Fibroblast of pulmonary artery (primary cell): ENCODE results near the gene MALT1.

Experiments used
- DNase-seq: peaks from one replicate; pipeline ENCODE4 v3.0.0-alpha.2; 2010; ENCODE audit warnings: low read depth
- H3K4me3 ChIP-seq: replicated peaks from 2 replicates; pipeline ENCODE4 v1.5.1; 2011; ENCODE audit warnings: low read depth, mild to moderate bottlenecking, control low read depth, low read length, moderate library complexity
- CTCF ChIP-seq: IDR thresholded peaks from 2 replicates; pipeline ENCODE4 v1.5.1; 2011; ENCODE audit warnings: mild to moderate bottlenecking, control low read depth, low read length, inconsistent platforms; ENCODE audit errors: missing control alignments

The MALT1 gene

DNA sequence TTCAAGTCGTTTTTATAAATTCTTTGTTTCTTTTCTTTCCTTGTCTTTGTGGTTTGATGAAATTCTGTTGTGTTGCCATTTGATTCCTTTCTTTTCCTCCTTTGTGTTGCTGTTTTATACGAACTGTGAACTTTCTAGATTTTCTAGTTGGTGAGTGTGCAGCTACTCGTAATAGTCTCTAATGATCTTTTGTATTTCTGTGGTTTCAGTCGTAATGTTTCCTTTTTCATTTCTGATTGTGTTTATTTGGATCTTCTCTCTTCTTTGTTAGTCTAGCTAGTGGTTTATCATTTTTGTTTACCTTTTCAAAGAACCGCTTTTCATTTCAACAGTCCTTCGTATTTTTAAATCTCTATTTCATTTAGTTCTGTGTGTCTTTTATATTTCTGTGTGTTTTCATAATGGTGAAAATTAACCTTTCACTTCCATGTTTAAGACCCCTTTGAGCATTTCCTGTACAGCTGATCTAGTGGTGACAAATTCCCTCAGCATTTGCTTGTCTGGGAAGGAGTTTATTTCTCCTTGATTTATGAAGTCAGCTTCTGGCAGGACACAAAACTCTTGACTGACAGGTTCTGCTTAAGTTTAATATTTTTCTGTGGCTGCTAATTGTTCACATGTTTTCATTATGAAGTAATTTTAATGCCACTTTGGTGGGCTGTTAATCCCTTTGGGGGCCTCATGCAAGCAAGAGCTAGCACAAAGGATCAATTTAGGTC, 16.2 kb upstream of the MALT1 start:
- no peak overlapping the region for H3K4me3 ChIP-seq
- no peak for DNase-seq
- TF ChIP-seq CTCF = no peak

GRCh38 chr18:58657081-58657480, 14.2 kb upstream of the MALT1 start:
- no peak for DNase-seq
- no peak overlapping the region for H3K4me3 ChIP-seq
- TF ChIP-seq CTCF = no peak

- DNase-seq = no peak
- no peak overlapping the region for H3K4me3 ChIP-seq
- TF ChIP-seq CTCF = no peak
Measured at GRCh38 chr18:58657494-58657893, 13.8 kb upstream of the MALT1 start.

- no peak for TF ChIP-seq CTCF
- H3K4me3 ChIP-seq = no peak overlapping the region
- DNase-seq = no peak
Measured at GRCh38 chr18:58659691-58660090, 11.6 kb upstream of the MALT1 start.

DNA sequence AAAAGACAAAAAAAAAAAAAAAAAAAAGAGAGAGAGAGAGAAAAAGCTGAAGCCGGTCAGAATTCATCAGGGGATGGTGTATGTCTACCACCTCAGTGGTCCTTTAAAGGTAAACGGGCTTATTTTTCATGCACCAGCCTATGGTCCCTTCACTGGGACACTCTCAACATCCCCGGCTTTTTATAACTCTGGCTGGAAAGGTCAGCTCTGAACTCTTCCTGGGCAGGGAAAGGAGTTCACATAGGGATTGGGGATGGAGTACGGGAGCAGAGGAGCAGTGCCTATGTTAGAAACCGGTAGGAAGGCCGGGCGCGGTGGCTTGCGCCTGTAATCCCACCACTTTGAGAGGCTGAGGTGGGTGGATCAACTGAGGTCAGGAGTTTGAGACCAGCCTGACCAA, 10.3 kb upstream of the MALT1 start:
- TF ChIP-seq CTCF = no peak
- no peak overlapping the region for H3K4me3 ChIP-seq
- DNase-seq = no peak

GRCh38 chr18:58661423-58661822, 9.8 kb upstream of the MALT1 start:
- peak; percentile 45 for TF ChIP-seq CTCF
- peak; percentile 40 for DNase-seq
- no peak overlapping the region for H3K4me3 ChIP-seq

GRCh38 chr18:58662118-58662517, 9.1 kb upstream of the MALT1 start:
- DNase-seq = no peak
- H3K4me3 ChIP-seq = no peak overlapping the region
- no peak for TF ChIP-seq CTCF
